GM12873 (cell line): ENCODE results near the gene THAP7.
A peak's percentile ranks its signal among the peaks of the same experiment; 100 is the strongest.

Experiments used
- TF ChIP-seq, protein P1 (sequence below): IDR thresholded peaks from 2 replicates; pipeline ENCODE4 v1.5.1; 2012; ENCODE audit warnings: low read depth, mild to moderate bottlenecking, moderate library complexity, low read length, control low read depth; ENCODE audit not compliant: insufficient read depth; ENCODE audit errors: missing control alignments

Gene THAP7

DNA sequence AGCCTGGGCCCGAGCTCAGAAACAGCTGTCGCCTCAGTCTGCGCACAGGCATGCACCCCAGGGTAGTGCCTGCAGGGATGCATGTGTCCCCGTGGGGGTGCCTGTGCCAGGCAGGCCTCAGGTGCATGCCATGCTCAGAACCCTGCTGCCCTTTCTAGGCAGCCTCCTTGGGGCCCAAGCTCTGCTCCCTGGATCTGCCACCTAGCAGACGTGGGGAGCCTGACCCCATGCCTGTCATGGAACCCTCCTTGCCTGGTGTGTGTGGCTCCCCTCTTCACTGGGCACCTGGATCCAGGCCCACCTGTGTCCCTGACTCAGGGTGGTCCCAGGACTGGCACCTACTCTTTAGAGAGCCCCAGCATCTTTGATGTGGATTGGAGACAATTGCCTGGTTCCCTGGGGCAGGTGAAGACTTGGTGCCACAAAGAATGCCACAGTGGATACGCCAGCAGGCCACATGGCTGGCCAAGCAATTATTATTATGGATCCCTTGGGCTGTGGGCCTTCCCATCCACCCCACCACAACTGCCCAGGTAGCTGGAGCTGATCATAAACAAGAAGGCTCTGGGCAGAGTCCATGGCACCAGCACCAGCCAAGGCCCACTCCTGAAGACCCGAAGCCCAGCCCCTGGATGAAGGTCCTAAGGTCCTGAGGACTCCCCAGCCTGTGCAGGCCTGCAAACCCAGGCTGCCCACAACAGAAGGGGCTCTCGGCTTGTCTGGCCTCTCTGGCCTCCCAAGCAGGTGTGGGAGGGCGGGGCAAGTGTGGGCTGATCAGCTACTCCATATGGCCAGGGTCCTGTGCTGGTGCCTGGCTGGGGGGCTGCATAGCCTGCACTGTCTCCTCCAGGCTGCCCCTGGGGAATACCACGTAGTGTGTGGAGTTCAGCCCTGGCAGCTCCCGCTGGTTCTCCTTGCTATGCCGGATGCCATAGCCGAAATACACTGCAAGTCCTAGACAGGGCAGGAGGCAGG, 26.6 kb upstream of the THAP7 start:
- TF ChIP-seq, protein P1, sequence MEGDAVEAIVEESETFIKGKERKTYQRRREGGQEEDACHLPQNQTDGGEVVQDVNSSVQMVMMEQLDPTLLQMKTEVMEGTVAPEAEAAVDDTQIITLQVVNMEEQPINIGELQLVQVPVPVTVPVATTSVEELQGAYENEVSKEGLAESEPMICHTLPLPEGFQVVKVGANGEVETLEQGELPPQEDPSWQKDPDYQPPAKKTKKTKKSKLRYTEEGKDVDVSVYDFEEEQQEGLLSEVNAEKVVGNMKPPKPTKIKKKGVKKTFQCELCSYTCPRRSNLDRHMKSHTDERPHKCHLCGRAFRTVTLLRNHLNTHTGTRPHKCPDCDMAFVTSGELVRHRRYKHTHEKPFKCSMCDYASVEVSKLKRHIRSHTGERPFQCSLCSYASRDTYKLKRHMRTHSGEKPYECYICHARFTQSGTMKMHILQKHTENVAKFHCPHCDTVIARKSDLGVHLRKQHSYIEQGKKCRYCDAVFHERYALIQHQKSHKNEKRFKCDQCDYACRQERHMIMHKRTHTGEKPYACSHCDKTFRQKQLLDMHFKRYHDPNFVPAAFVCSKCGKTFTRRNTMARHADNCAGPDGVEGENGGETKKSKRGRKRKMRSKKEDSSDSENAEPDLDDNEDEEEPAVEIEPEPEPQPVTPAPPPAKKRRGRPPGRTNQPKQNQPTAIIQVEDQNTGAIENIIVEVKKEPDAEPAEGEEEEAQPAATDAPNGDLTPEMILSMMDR: no peak

DNA sequence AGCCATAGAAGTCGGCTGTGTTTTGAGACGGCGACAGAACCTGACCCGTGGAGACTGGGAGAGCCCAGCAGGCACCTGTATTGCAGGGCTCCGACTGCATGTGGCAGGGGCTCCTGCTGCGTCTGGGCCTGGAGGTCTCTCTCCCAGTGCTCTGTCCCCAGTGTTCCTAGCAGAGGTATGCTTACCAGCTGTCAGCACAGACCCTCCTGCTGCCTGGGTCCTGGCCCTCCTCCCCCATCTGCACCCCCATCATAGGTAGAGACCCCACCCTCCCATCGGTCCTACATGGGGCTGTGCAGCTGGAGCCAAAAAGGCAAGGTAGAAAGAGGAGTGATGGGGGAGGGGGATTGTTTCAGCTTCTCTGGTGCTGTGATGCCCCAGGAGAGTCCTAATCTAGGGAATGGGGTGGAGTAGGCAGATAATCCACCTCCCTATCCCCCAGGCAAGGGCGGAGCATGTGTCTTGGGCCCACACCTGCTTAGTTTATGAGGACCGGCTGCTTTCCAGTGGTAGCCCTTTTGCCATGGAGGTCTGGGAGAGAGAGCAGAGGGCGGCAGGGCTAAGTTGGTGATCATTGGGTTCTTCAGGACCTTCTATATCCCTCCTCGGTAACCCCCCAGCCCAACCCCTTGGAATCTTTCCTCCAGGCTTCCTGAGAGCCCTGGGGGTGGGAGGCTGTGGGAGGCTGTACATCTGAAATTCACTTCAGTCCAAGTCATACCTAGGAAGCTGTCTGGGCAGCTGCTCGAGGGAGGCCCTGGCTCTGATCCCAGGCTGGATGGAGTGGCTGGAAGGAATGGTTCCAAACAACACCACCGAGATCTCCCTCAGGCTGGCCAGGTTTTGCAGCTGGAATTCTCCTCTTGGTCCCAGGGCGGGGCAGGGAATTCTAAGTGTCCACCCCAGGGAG, 25.1 kb upstream of the THAP7 start:
- TF ChIP-seq, protein P1: no peak

DNA sequence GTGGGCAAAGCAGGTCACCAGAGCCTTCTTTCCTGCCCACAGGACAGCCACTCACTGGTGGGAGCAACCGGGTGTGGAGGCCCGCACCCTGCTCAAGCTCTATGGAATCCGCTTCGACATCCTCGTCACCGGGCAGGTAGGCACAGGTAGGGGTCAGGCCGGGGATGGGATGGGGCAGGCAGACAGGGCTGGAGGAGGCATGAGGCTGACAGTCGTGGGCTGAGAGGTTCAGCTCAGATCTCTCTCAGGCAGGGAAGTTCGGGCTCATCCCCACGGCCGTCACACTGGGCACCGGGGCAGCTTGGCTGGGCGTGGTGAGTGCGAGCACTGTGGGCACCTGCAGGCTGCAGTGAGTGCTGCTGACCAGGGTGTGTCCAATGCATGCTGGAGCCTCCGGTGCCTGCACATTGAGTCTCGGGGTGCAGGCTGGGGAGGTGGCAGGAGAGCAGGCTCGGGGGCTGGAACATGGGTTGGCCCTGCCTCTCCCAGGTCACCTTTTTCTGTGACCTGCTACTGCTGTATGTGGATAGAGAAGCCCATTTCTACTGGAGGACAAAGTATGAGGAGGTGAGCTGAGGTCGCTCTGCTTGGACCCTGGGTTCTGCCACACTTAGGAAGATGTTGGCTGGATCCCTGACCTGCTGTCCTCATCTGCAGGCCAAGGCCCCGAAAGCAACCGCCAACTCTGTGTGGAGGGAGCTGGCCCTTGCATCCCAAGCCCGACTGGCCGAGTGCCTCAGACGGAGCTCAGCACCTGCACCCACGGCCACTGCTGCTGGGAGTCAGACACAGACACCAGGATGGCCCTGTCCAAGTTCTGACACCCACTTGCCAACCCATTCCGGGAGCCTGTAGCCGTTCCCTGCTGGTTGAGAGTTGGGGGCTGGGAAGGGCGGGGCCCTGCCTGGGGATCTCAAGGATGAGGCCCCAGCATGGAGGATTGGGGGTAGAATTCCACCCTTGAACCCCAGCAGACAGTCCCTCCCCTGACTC, 24.1 kb upstream of the THAP7 start:
- TF ChIP-seq, protein P1: no peak

DNA sequence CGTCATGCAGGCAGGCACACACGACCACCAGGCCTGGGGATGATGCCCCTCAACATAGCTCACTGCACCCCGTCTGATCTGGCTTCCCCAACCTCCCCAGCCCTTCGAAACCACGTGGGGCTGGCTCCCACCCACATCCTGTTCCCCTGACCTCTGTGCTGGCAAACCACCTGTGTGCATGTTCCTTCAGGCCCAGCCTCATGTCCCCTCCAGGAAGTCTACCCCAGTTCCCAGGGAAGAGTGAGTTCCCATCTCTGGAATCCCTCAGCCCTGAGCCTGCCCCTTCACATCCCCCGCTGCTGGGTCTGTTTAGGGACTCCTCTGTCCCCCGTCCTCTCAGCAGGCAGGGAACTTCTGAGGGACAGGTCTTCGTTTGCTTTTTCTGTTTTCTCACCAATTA, 23.3 kb upstream of the THAP7 start:
- TF ChIP-seq, protein P1: no peak

DNA sequence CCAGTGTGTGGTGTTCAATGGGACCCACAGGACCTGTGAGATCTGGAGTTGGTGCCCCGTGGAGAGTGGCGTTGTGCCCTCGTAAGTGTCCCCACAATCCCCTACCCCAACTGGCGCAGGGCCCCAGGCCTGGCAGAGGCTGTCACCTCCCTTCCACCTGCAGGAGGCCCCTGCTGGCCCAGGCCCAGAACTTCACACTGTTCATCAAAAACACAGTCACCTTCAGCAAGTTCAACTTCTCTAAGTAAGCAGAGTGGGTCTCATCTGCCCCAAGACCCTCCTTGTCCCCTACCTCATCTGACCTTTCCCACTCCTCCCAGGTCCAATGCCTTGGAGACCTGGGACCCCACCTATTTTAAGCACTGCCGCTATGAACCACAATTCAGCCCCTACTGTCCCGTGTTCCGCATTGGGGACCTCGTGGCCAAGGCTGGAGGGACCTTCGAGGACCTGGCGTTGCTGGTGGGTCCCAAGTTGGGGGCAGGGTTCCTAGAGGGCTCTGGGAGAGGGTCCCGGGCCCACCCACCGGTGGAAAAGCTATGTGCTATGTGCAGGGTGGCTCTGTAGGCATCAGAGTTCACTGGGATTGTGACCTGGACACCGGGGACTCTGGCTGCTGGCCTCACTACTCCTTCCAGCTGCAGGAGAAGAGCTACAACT, 21.2 kb upstream of the THAP7 start:
- TF ChIP-seq, protein P1: peak; percentile 44

DNA sequence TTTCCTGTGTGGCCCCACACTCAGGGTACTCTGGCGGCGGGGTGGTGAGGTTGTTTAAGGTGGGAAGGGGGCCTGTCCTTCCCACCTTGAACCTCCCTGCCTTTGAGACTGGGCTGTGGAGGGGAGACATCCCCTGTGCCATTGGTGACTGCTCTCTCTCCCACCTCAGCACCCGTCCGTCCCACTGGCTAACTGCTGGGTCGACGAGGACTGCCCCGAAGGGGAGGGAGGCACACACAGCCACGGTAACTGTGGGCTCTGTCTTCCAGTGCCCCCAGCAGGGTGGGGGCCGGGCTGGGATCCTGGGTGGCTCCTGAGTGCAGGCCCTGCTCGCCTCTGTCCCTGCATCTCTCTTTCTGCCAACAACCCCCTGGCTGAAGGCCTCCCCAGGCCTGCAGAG, 20.6 kb upstream of the THAP7 start:
- TF ChIP-seq, protein P1: no peak
